Loucy (cell line): ENCODE measurements around the gene GSG1L.

ENCODE experiments used
- EZH2phosphoT487 ChIP-seq: fragments of 200-600 bp; IDR thresholded peaks from 2 replicates; pipeline ENCODE4 v1.6.1; 2018; ENCODE audit warnings: antibody characterized with exemption, mild to moderate bottlenecking, moderate library complexity, borderline replicate concordance
- TF ChIP-seq, protein P1 (sequence below): fragments of 200-600 bp; sonication (generic); conservative IDR thresholded peaks from 2 replicates; pipeline ENCODE4 v1.5.1; 2014; ENCODE audit warnings: mild to moderate bottlenecking, antibody characterized with exemption, low read length

DNA sequence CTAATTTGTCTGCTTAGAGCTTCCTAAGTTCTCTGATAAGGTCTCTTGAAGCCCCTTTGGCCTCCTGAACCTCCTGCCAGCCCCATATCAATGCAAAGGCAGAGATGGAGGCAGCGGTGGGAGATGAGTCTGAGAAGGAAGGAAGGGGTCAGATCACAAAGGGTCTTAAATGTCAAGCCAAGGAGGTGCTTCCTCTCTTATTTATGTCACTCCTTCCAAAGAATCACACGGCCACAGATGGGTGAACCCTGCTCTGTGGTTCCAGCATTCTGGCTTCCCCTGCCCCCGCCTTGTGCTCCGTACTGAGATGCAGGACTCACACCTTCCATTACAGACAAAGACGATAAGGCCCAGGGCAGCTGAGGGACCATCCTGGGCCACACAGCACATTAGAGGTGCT is 96.3 kb downstream of the GSG1L start:
- TF ChIP-seq, protein P1, sequence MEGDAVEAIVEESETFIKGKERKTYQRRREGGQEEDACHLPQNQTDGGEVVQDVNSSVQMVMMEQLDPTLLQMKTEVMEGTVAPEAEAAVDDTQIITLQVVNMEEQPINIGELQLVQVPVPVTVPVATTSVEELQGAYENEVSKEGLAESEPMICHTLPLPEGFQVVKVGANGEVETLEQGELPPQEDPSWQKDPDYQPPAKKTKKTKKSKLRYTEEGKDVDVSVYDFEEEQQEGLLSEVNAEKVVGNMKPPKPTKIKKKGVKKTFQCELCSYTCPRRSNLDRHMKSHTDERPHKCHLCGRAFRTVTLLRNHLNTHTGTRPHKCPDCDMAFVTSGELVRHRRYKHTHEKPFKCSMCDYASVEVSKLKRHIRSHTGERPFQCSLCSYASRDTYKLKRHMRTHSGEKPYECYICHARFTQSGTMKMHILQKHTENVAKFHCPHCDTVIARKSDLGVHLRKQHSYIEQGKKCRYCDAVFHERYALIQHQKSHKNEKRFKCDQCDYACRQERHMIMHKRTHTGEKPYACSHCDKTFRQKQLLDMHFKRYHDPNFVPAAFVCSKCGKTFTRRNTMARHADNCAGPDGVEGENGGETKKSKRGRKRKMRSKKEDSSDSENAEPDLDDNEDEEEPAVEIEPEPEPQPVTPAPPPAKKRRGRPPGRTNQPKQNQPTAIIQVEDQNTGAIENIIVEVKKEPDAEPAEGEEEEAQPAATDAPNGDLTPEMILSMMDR = no peak
- TF ChIP-seq EZH2phosphoT487 = no peak
